ENCODE results near the gene TRAF3IP1. TPM values are rescaled to one million over a fixed set of nuclear protein-coding genes. Genes with fewer than 3 reads are reported as not detected.

The TRAF3IP1 gene
- total and polyA plus RNA-seq, 2 of the 13 experiments (the other 11 are each of a cell fraction or from before 2014, with no cell fraction given), result 4.1 to 12.9 TPM

DNA sequence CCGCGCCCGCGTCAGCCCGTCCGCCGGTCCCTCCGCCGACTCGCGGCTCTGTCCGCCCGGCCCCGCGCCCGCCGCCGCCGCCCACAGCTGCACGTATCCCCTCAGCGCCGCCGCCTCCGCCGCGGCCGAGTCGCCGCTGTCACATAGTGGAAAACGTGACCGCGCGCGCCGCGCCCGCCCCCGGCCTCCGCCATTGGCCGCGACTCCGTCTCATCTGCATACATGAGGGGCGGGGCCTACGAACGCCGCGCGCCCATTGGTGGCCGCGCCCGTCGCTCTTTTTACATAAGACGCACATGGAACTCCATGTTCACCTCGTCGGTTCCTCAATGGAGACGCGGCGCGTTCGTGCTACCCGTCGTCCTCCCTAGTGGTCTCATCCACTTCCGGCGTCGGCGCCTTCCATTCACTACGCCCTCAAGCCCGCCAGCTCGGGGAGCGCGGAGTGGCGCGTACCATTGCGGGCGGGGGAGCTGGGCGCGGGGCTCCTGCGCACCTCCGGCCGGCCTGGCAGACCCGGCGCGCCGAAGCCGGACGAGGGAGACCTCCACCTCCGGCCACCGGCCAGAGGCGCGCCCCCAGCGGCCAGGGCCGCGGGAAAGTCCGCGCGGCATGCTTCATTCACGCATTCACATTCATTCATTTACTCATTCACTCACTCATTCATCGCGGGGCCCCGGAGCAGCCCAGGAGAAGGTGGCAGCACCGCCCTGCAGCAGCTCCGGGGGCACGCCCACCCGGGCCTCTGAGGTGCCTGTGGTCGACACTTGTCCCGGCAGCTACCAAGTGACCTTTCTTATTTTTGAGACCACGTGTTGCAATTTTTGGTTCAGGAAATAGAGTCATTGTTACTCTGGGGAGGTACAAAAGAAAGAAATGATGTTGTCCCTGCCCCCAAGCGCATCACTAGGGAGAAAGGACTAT is 31.4 kb upstream of the TRAF3IP1 start (continued):
- TF ChIP-seq ZNF83 (CRISPR knock-in tag; IDR thresholded peaks at IDR 0.05; ENCODE audit: borderline replicate concordance) (peak; percentile 45; the same call in 1 of the 2 replicates), ZNF44 (CRISPR knock-in tag; IDR thresholded peaks at IDR 0.05) (peak; percentile 59; the same call in 1 of the 2 replicates), ZZZ3 (CRISPR knock-in tag; IDR thresholded peaks at IDR 0.05; ENCODE audit: borderline replicate concordance) (no peak), AGO2 (optimal IDR thresholded peaks at IDR 0.05; ENCODE audit: low read depth, low read length) (peak; percentile 59), THYN1 (CRISPR knock-in tag; IDR thresholded peaks at IDR 0.05; ENCODE audit: borderline replicate concordance, low read depth) (no peak), MED1 (CRISPR knock-in tag; IDR thresholded peaks at IDR 0.05) (peak; percentile 52), SMAD3 (CRISPR knock-in tag; IDR thresholded peaks at IDR 0.05) (no peak; the same call in 1 of the 2 replicates), RAD21 (CRISPR knock-in tag; IDR thresholded peaks at IDR 0.05) (peak; percentile 79), ZNF782 (CRISPR knock-in tag; IDR thresholded peaks at IDR 0.05; ENCODE audit: borderline replicate concordance) (no peak), JUNB (CRISPR knock-in tag; IDR thresholded peaks at IDR 0.05; ENCODE audit: borderline replicate concordance) (no peak), MATR3 (CRISPR knock-in tag; IDR thresholded peaks at IDR 0.05) (no peak), JARID2 (CRISPR knock-in tag; IDR thresholded peaks at IDR 0.05; ENCODE audit: insufficient replicate concordance) (peak; percentile 46), ZNF776 (CRISPR knock-in tag; IDR thresholded peaks at IDR 0.05) (no peak), EP300 (IDR thresholded peaks at IDR 0.05; ENCODE audit: low read depth in 2 of 2, low read length in 2 of 2) (no peak), EP300 (CRISPR knock-in tag; IDR thresholded peaks at IDR 0.05; ENCODE audit: borderline replicate concordance) (peak; percentile 62; the same call in 1 of the 2 replicates)
- TF ChIP-seq, protein P1, sequence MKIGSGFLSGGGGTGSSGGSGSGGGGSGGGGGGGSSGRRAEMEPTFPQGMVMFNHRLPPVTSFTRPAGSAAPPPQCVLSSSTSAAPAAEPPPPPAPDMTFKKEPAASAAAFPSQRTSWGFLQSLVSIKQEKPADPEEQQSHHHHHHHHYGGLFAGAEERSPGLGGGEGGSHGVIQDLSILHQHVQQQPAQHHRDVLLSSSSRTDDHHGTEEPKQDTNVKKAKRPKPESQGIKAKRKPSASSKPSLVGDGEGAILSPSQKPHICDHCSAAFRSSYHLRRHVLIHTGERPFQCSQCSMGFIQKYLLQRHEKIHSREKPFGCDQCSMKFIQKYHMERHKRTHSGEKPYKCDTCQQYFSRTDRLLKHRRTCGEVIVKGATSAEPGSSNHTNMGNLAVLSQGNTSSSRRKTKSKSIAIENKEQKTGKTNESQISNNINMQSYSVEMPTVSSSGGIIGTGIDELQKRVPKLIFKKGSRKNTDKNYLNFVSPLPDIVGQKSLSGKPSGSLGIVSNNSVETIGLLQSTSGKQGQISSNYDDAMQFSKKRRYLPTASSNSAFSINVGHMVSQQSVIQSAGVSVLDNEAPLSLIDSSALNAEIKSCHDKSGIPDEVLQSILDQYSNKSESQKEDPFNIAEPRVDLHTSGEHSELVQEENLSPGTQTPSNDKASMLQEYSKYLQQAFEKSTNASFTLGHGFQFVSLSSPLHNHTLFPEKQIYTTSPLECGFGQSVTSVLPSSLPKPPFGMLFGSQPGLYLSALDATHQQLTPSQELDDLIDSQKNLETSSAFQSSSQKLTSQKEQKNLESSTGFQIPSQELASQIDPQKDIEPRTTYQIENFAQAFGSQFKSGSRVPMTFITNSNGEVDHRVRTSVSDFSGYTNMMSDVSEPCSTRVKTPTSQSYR (CRISPR knock-in tag; IDR thresholded peaks at IDR 0.05; ENCODE audit: borderline replicate concordance), result no peak
- TF ChIP-seq, protein P2, sequence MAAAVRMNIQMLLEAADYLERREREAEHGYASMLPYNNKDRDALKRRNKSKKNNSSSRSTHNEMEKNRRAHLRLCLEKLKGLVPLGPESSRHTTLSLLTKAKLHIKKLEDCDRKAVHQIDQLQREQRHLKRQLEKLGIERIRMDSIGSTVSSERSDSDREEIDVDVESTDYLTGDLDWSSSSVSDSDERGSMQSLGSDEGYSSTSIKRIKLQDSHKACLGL (CRISPR knock-in tag; IDR thresholded peaks at IDR 0.05), result no peak
- TF ChIP-seq, protein P3, sequence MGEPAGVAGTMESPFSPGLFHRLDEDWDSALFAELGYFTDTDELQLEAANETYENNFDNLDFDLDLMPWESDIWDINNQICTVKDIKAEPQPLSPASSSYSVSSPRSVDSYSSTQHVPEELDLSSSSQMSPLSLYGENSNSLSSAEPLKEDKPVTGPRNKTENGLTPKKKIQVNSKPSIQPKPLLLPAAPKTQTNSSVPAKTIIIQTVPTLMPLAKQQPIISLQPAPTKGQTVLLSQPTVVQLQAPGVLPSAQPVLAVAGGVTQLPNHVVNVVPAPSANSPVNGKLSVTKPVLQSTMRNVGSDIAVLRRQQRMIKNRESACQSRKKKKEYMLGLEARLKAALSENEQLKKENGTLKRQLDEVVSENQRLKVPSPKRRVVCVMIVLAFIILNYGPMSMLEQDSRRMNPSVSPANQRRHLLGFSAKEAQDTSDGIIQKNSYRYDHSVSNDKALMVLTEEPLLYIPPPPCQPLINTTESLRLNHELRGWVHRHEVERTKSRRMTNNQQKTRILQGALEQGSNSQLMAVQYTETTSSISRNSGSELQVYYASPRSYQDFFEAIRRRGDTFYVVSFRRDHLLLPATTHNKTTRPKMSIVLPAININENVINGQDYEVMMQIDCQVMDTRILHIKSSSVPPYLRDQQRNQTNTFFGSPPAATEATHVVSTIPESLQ (CRISPR knock-in tag; conservative IDR thresholded peaks at IDR 0.05), result 0 out of 2 replicates have a peak, but pooled peaks have one; percentile 90
- TF ChIP-seq, protein P4, sequence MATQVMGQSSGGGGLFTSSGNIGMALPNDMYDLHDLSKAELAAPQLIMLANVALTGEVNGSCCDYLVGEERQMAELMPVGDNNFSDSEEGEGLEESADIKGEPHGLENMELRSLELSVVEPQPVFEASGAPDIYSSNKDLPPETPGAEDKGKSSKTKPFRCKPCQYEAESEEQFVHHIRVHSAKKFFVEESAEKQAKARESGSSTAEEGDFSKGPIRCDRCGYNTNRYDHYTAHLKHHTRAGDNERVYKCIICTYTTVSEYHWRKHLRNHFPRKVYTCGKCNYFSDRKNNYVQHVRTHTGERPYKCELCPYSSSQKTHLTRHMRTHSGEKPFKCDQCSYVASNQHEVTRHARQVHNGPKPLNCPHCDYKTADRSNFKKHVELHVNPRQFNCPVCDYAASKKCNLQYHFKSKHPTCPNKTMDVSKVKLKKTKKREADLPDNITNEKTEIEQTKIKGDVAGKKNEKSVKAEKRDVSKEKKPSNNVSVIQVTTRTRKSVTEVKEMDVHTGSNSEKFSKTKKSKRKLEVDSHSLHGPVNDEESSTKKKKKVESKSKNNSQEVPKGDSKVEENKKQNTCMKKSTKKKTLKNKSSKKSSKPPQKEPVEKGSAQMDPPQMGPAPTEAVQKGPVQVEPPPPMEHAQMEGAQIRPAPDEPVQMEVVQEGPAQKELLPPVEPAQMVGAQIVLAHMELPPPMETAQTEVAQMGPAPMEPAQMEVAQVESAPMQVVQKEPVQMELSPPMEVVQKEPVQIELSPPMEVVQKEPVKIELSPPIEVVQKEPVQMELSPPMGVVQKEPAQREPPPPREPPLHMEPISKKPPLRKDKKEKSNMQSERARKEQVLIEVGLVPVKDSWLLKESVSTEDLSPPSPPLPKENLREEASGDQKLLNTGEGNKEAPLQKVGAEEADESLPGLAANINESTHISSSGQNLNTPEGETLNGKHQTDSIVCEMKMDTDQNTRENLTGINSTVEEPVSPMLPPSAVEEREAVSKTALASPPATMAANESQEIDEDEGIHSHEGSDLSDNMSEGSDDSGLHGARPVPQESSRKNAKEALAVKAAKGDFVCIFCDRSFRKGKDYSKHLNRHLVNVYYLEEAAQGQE (IDR thresholded peaks at IDR 0.05; ENCODE audit: borderline replicate concordance in 1 of 2, low read depth in 1 of 2, low read length in 2 of 2), result peak in 1 of 2 experiments; percentile 51; a peak in 1 of 4 replicates
